Muscle of leg (tissue), 11 donors: Measurements from ENCODE around the gene TP53RK. TPM values are rescaled to one million over a fixed set of nuclear protein-coding genes. Genes with fewer than 3 reads are reported as not detected.

ENCODE experiments used
- DNase-seq: peaks from one replicate; pipeline ENCODE4 v3.0.0; 2013
- H3K27ac ChIP-seq: one replicate; pipeline ENCODE4 v1.5.1; 2013; ENCODE audit warnings: mild to moderate bottlenecking, low read length, control low read depth
- H3K27me3 ChIP-seq: one replicate; pipeline ENCODE4 v1.6.1; 2013; ENCODE audit warnings: low read length; ENCODE audit not compliant: control insufficient read depth, insufficient read depth
- H3K36me3 ChIP-seq: one replicate; pipeline ENCODE4 v1.6.1; 2013; ENCODE audit warnings: low read length; ENCODE audit not compliant: control insufficient read depth, insufficient read depth
- H3K4me1 ChIP-seq: one replicate; pipeline ENCODE4 v1.6.1; 2013; ENCODE audit warnings: low read length; ENCODE audit not compliant: control insufficient read depth, insufficient read depth
- H3K4me3 ChIP-seq: one replicate; pipeline ENCODE4 v1.5.1; 2013; ENCODE audit warnings: low read length, control low read depth
- H3K9me3 ChIP-seq: replicated peaks from 2 replicates; pipeline ENCODE4 v1.6.1; 2013; ENCODE audit warnings: low read depth, low read length; ENCODE audit not compliant: control insufficient read depth
- WGBS: methylation state at CpG from one replicate; pipeline ENCODE4 v1.1.5; 2013; ENCODE audit warnings: missing lambda C conversion rate; ENCODE audit not compliant: insufficient coverage; 5-methylcytosine and 5-hydroxymethylcytosine counted together
- polyA plus RNA-seq, 8 donors: library from polyadenylated mRNA; unstranded; fragments of 120-200 nt; gene quantifications; one replicate each; pipeline versions ENCODE4 v1.2.1 to v1.2.3, GENCODE V29; 2013; ENCODE audit warnings: inconsistent platforms in 1 of 8, low replicate concordance in 1 of 8; ENCODE audit not compliant: insufficient read length in 8 of 8, insufficient read depth in 1 of 8
- total RNA-seq: library from RNA; stranded (reverse); fragments of 120-200 nt; gene quantifications from one replicate; pipeline ENCODE4 v1.2.4, GENCODE V29; 2013

The TP53RK gene
- total and polyA plus RNA-seq, 9 donors, result 9.4 to 12.5 (median 10.1) TPM

DNA sequence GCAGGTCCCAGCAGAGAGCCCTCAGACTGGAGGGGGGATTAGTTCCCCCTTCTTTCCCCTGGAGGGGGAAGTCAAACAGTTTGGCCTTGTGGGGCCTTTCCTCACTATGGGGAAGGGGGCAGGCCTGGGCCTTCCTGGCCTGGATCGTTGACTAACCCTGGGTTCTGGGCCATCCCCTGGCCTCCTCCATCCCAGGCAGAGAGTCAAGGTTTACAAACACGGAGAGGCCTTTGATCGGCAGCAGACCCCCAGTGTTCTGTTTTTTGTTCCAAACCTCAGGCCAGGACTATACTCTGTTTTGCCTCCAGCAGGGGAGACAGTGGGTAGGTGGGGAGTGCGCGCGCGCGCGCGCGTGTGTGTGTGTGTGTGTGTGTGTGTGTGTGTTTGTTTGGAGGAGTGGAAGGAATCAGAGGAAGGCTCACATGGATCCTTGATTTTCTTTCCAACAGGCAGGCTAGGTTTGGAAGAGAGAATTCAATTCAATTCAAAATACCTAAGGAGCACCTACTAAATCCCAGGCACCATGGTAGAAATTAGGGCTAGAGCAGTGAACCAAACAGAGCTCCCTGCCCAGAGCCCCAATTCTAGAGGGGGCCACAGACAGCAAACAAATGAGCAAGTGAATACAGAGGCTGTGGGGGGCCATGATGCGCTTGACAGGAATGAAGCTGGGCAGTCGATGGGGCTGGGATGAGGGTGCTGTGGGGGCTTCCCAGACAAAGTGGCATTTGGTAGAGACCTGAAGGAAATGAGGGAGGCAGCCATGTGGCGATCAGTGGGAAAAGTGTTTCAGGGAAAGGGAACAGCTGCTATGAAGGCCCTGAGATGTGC, 14.8 kb downstream of the TP53RK start:
- no peak for DNase-seq
- no peak overlapping the region for H3K4me3 ChIP-seq
- WGBS, result 65% methylated on average over 3 of the region's 14 CpGs
- H3K4me1 ChIP-seq, result no peaks in the 10 kb centered on the region
- peaks cover 7% of the 10 kb centered on the region for H3K9me3 ChIP-seq
- no peaks in the 10 kb centered on the region for H3K27me3 ChIP-seq
- H3K27ac ChIP-seq, result no peak overlapping the region
- H3K36me3 ChIP-seq, result no peaks in the 10 kb centered on the region

DNA sequence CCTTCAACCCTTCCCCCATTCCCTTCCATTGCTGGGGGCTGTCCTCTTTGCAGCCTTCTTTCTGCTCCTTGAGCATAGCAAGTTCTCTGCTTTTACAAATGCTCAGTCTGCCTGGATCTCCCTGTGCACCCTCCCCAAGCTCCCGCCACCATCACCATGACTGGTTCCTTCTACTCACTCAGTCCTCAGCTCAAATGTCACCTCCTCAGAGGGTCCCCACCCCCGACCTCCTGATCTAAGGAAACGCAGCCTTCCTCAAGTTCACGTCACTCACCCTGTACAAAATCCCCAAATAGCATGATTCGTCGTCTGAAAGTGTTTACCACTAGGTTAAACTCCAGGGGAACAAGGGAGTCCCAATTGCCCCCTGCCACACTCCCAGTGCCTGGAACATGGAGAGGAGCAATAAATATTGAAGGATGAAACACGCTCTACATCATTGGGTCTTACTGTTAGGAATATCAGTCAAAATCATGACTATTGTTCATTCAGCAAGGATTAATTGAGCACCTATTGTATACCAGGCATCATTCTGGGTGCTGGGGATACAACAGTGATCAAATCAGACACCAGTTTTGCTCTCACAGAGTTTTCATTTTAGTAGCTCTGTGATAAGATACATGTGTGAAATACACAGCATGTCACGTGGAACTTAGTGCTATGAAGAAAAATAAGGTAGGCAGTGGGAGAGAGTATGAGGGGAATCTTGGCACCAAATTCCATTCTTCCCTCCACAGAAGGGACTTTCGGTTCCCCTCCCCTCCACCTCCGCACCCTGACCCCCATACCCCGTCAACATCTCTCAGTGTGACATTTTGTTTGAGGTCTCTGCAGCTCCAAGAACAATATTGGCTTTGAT, 15.6 kb downstream of the TP53RK start:
- no peaks in the 10 kb centered on the region for H3K4me1 ChIP-seq
- H3K27me3 ChIP-seq, result no peaks in the 10 kb centered on the region
- no peak overlapping the region for H3K4me3 ChIP-seq
- peaks cover 7% of the 10 kb centered on the region for H3K9me3 ChIP-seq
- no peaks in the 10 kb centered on the region for H3K36me3 ChIP-seq
- no peak for DNase-seq
- WGBS, result 68% methylated on average over 4 of the region's 11 CpGs
- H3K27ac ChIP-seq, result no peak overlapping the region

DNA sequence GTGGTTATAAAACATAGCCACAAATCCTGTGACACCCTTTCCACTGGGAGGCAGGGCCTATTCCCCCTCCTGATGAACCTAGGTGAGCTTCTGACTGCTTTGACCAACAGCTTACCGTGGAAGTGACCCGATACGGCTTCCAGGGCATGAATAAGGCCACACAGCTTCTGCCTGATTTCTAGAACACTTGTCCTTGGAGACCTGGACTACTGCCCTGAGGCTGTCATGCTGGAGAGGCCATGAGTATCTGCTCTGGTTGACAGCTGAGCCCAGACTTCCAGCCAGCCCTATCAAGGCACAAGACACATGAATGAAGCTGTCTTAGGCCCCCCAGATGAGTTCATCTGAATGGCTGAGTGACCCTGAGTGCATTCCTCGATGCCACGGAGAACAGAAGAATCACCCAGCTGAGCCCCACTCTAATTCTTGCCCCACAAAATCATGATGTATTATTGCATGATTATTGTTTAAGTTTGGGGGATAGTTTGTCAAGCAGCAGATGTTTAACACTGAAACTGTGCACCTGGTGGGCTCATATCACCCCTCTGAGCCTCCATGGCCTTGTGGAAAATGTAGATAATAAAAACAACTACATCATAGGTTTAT, 16.6 kb downstream of the TP53RK start:
- Histone ChIP-seq H3K27ac (no peak overlapping the region), H3K27me3 (no peaks in the 10 kb centered on the region), H3K36me3 (no peaks in the 10 kb centered on the region), H3K9me3 (peaks cover 7% of the 10 kb centered on the region), H3K4me1 (no peaks in the 10 kb centered on the region), H3K4me3 (no peak overlapping the region)
- 96% methylated on average over 3 of the region's 5 CpGs for WGBS
- no peak for DNase-seq

DNA sequence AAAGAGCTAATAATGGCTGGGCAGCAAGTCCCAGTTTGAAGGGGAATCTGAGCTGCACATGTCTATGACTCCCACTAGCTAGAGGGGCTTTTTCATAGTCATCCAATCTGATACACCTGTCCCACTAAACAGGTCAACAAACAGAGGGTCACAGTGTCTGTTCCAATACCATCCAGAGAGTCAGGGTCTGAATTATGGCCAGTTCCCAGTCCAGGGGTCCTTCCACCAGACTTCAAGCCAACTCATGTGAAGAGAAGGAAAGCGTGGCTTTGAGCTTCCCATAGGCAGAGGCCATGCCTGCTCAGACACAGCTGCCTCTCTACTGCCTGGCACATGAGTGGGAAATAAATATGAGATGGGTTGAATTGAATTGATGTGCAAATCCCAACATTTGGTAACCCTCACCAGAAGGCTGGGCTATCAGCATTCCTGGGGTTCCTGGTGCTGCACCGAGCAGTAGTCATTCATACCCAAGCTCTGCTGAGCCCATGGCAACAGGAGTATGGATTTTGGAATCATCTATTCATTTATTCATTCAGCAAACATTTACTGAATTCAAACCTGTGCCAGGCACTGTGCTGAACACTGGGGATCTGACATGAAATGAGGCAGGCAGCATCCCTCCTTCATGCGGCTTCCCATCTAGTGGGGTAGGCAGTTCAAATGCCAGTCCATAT, 17.2 kb downstream of the TP53RK start:
- no peak overlapping the region for H3K27ac ChIP-seq

DNA sequence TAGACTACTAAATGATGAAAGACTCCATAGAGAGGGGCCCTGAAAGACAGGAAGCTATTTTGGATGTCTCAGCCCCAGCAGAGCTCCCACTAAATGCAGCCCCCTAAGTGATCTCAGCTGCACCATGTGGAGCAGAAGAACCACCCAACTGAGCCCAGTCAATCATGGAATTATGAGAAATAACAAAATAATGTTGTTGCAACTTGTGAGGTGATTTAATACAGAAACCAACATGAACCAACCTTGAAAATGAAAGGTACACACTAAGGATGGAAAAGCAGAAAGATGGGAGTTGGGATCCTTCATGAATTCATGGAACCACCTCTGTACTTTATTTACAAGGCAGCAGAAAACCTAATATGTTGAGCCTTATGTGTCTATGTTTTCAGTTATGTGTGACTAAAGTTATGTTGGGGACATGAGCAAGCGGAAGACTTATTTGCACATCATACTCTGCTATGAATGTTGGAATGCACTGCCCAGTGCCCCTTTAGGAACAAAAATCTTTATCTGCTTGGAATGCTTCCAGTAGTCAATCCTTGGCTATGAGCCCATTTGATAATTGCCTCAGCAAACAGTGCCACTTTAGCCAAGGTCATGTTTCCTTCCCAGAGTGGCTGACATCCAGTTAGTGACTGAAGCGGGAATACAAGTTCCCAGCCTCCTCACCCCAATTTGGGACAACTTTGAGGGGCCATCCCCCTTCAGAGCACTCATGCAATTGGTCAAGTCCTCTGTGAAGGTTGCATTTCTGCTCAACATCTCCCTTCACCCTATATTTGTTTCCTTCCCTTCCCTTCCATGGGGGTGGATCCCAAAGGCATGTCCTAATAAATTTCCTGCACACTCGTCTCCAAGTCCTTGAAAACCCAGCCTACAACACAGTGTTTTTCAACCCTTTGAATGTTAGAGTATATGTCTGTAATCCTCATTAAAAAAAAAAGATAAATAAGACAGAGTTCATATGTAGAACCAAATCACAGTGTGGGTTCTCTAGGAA, 18.4 kb downstream of the TP53RK start:
- peaks cover 7% of the 10 kb centered on the region for H3K9me3 ChIP-seq
- H3K36me3 ChIP-seq, result no peaks in the 10 kb centered on the region
- no peak overlapping the region for H3K27ac ChIP-seq
- no peaks in the 10 kb centered on the region for H3K4me1 ChIP-seq
- no peak overlapping the region for H3K4me3 ChIP-seq
- DNase-seq, result no peak
- WGBS, result 100% methylated on average over 2 of the region's 3 CpGs
- H3K27me3 ChIP-seq, result no peaks in the 10 kb centered on the region

More for the DNA sequence above, 17.2 kb downstream of the TP53RK start:
- no CpG with 5 or more reads among the region's 3 CpGs for WGBS
- no peaks in the 10 kb centered on the region for H3K4me1 ChIP-seq
- no peaks in the 10 kb centered on the region for H3K36me3 ChIP-seq
- peaks cover 7% of the 10 kb centered on the region for H3K9me3 ChIP-seq
- DNase-seq, result no peak
- no peak overlapping the region for H3K4me3 ChIP-seq
- no peaks in the 10 kb centered on the region for H3K27me3 ChIP-seq

DNA sequence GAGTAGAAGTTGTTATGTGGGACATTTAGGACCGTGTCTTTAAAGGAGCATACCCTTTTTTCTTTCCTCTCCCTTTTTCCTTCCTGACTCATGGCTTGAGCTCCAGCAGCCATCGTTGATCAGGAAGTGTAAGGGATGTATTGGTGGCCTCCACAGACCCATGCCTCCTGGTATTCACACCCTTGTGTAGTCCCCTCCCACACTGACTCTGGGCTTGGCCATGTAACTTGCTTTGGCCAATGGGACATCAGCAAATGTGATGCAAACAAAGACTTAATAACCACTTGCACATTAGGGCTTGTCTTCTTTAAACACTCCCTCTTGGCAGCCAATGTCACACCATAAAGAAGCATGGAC, 19.0 kb downstream of the TP53RK start:
- no peak for DNase-seq
- no peaks in the 10 kb centered on the region for H3K27me3 ChIP-seq
- no peak overlapping the region for H3K27ac ChIP-seq
- no peak overlapping the region for H3K4me3 ChIP-seq
- peaks cover 7% of the 10 kb centered on the region for H3K9me3 ChIP-seq
- H3K36me3 ChIP-seq, result no peaks in the 10 kb centered on the region
- no peaks in the 10 kb centered on the region for H3K4me1 ChIP-seq
- WGBS, result no CpG with 5 or more reads among the region's 2 CpGs

DNA sequence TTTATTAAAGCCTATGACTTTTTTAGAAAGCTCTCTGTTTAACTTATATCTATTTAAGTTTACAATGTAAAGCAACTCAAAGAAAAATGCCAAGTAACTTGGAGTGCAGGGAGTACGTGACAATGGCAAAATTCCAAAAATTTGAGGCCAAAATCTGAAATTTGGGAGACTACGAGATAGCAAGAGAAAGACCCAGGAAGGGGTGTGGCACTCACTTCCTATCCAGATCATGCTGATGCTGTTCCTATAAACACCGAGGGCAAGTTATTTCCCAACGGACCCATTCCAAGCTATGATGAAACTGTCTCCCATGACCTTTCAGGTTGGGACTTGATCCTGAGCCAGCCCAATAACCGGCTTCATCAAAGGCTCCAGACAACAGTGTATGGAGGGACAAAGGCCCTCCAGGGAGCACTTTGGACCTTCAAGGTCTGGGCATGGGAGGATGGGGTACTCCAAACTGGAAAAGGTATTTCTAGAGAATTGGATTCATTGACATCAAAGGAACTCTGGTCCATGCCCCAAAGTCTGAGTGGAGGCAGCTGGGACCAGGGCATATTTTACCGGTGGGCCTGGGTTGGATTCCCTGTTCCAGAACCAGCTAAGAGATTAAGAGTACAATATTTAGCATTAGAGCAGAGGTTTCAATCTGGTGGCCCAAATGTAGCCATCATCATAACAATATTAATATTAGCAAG, 22.3 kb downstream of the TP53RK start:
- Histone ChIP-seq H3K36me3 (no peaks in the 10 kb centered on the region), H3K27ac (no peak overlapping the region), H3K4me3 (no peak overlapping the region), H3K4me1 (no peaks in the 10 kb centered on the region), H3K27me3 (no peaks in the 10 kb centered on the region), H3K9me3 (peaks cover 5% of the 10 kb centered on the region)
- WGBS, result 85% methylated on average over 4 of the region's 6 CpGs
- no peak for DNase-seq

DNA sequence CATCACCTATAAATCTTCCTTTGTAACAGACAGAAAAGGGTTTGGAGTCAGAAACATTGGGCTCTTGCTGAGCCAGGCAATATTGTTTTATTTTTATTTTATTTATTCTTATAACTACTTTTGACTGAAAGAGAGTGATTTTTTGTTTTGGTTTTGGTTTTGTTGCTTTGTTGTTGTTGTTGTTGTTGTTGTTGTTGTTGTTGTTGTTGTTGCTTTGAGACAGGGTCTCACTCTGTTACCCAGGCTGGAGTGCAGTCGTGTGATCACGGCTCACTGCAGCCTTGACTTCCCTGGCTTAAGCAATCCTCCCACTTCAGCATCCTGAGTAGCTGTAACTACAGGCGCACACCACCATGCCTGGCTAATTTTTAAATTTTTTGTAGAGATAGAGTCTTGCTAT, 22.9 kb downstream of the TP53RK start:
- Histone ChIP-seq H3K9me3 (peaks cover 2% of the 10 kb centered on the region), H3K36me3 (no peaks in the 10 kb centered on the region), H3K27ac (no peak overlapping the region), H3K4me1 (no peaks in the 10 kb centered on the region), H3K27me3 (no peaks in the 10 kb centered on the region), H3K4me3 (no peak overlapping the region)
- DNase-seq, result no peak
- WGBS, result no CpG with 5 or more reads among the region's 3 CpGs

DNA sequence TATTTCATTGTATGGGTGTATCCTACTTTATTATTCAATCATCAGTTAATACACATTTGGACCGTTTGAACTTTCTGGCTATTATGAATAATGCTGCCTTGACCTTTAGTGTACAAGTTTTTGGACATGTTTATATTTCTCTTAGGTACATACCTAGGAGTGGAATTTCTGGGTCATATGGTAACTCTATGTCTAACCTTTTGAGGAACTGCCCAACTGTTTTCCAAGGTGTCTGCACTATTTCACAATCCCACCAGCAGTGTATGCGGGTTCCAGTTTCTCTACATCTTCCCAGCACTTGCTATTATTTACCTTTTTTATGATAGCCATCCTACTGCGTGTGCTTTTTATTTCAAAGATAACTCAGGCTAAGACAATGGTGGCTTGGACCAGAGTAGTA, 23.6 kb downstream of the TP53RK start:
- WGBS, result 89% methylated on average over 1 of the region's 3 CpGs
- H3K27me3 ChIP-seq, result no peaks in the 10 kb centered on the region
- no peak for DNase-seq
- H3K36me3 ChIP-seq, result no peaks in the 10 kb centered on the region
- H3K9me3 ChIP-seq, result peaks cover 2% of the 10 kb centered on the region
- no peaks in the 10 kb centered on the region for H3K4me1 ChIP-seq
- H3K4me3 ChIP-seq, result no peak overlapping the region
- H3K27ac ChIP-seq, result no peak overlapping the region
